Uterus (tissue), 4 donors: ENCODE results near the gene SERPINA9. TPM values are rescaled to one million over a fixed set of nuclear protein-coding genes. Genes with fewer than 3 reads are reported as not detected.

Source experiments
- DNase-seq, 2 donors: peaks; one replicate each; pipeline ENCODE4 v3.0.0-alpha.2; 2019 to 2020
- H3K27ac ChIP-seq, 2 donors: fragments of 200-600 bp; sonication (generic); 1 replicate in 1 of 2; 2 replicates in 1 of 2; pipeline ENCODE4 v1.5.1; 2016 to 2018
- H3K27me3 ChIP-seq, 2 donors: fragments of 200-600 bp; sonication (generic); one replicate each; pipeline ENCODE4 v1.5.1; 2018 to 2019; ENCODE audit warnings: control low read depth in 1 of 2
- H3K36me3 ChIP-seq, 2 donors: fragments of 200-600 bp; sonication (generic); one replicate each; pipeline ENCODE4 v1.5.1; 2019; ENCODE audit warnings: control low read depth in 1 of 2
- H3K4me1 ChIP-seq, 2 donors: fragments of 200-600 bp; sonication (generic); one replicate each; pipeline ENCODE4 v1.5.1; 2018 to 2019; ENCODE audit warnings: control low read depth in 1 of 2
- H3K4me3 ChIP-seq, 2 donors: fragments of 200-600 bp; sonication (generic); 1 replicate in 1 of 2; 2 replicates in 1 of 2; pipeline ENCODE4 v1.5.1; 2018 to 2019; ENCODE audit warnings: mild to moderate bottlenecking in 1 of 2
- H3K9me3 ChIP-seq, 2 donors: fragments of 200-600 bp; sonication (generic); one replicate each; pipeline ENCODE4 v1.5.1; 2019; ENCODE audit warnings: control low read depth in 1 of 2
- POLR2A ChIP-seq, 2 donors: fragments of 450-650 bp; IDR thresholded peaks; one replicate each; pipeline ENCODE4 v1.6.1; 2016; ENCODE audit warnings: antibody characterized with exemption in 2 of 2, mild to moderate bottlenecking in 1 of 2, moderate library complexity in 1 of 2
- intact Hi-C: fragments of 100-400 bp; cut with DNase I; formaldehyde crosslinking; loops from one replicate; pipeline ENCODE4 v1.15.1; 2023; ENCODE audit warnings: low total_unique reads
- total RNA-seq, 4 donors: library from RNA; depleted of rRNA in 3 of 4; stranded (reverse); fragments of >200 nt in 3 of 4; gene quantifications; one replicate each; pipeline versions ENCODE4 v1.1.0 to v1.2.4, GENCODE V29; 2014 to 2023
- TF ChIP-seq, protein P1 (sequence below), 4 experiments: fragments of 200-600 bp in 2 of 4; fragments of 450-650 bp in 2 of 4; sonication (generic) in 2 of 4; IDR thresholded peaks; one replicate each; pipeline ENCODE4 v1.5.1; 2016 to 2019; ENCODE audit warnings: antibody characterized with exemption in 4 of 4, mild to moderate bottlenecking in 2 of 4, moderate library complexity in 1 of 4
- donor health status: DM: yes; HTN: yes; CAD: no.

The SERPINA9 gene
- total RNA-seq, 4 donors from 2014 or later = not detected

DNA sequence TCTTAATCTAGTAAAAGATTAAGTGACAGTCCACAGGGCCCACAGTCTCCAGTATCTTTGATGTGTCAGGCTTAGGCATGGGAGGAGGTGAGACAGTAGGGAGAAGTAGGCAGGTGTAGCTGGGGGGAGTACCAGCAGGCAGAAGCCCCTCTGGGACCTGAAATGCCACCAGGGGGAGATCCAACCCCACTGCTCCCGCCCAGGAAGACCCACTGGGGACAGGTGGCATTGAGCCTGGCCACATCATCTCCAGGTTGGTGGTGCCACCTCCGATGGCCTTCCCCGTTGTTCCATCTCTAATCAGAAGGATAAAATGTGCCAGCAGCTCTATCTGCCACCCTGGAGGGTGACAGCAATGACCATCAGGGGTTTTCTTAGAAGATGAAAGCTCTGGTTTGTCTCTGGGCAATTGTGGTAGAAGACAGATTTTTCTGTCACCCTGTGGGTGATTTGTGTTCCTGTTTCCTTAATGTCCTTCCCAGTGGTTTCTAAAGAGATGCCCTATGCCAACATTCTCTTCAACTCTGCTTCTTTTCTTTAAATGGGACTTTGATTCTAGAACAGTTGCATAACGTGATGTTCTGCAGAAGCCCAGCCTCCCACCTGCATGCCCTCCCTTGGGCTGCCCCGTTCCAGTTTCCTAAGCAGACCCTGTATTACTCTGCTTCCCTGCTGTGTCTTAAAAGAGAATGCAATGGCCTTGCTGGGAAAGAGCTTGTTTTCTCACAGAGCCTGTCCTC is 45.5 kb upstream of the SERPINA9 start:
- TF ChIP-seq POLR2A (IDR thresholded peaks at IDR 0.05) = no peak
- TF ChIP-seq, protein P1, sequence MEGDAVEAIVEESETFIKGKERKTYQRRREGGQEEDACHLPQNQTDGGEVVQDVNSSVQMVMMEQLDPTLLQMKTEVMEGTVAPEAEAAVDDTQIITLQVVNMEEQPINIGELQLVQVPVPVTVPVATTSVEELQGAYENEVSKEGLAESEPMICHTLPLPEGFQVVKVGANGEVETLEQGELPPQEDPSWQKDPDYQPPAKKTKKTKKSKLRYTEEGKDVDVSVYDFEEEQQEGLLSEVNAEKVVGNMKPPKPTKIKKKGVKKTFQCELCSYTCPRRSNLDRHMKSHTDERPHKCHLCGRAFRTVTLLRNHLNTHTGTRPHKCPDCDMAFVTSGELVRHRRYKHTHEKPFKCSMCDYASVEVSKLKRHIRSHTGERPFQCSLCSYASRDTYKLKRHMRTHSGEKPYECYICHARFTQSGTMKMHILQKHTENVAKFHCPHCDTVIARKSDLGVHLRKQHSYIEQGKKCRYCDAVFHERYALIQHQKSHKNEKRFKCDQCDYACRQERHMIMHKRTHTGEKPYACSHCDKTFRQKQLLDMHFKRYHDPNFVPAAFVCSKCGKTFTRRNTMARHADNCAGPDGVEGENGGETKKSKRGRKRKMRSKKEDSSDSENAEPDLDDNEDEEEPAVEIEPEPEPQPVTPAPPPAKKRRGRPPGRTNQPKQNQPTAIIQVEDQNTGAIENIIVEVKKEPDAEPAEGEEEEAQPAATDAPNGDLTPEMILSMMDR (IDR thresholded peaks at IDR 0.05) = no peak
- Histone ChIP-seq H3K27ac (no peak overlapping the region), H3K36me3 (no peaks in the 10 kb centered on the region), H3K9me3 (no peaks in the 10 kb centered on the region), H3K27me3 (no peaks in the 10 kb centered on the region), H3K4me1 (no peaks in the 10 kb centered on the region), H3K4me3 (no peak overlapping the region)
- no peak for DNase-seq
- intact Hi-C loops = no loop called here

DNA sequence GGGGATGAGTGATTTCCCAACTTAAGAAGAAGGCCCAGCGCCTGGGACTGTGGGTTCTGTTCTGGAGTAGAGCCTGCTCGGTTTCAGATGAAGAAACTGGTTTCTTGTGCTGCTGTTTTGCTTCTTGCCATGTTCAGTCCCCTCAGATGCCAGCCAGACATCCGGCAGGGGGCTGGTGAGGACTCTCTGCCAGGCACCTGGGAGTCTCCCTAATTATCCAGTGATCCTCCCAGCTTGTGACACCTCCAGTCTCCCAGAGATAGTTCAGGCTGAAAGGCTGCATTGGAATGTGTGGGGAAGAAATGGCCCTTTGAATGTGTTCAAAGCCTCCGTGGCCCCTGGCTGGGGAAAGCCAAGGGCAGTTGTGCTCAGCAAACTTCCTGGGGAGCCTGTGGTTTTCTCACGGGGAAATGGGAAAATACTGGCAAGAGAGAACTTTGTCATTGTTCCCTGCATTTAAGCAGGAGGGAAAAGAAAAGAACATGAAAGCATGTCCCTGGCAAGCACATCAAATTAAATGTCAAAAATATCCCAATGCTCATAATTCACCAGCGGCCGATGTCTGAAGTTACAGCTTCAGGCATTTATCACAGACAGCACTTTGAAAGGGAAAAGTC is 41.8 kb upstream of the SERPINA9 start:
- Histone ChIP-seq H3K27ac (no peak overlapping the region), H3K4me1 (no peaks in the 10 kb centered on the region), H3K4me3 (no peak overlapping the region), H3K9me3 (no peaks in the 10 kb centered on the region), H3K27me3 (no peaks in the 10 kb centered on the region), H3K36me3 (no peaks in the 10 kb centered on the region)
- TF ChIP-seq, protein P1 (IDR thresholded peaks at IDR 0.05) = no peak
- TF ChIP-seq POLR2A (IDR thresholded peaks at IDR 0.05) = no peak
- intact Hi-C loops = no loop called here
- DNase-seq = no peak

DNA sequence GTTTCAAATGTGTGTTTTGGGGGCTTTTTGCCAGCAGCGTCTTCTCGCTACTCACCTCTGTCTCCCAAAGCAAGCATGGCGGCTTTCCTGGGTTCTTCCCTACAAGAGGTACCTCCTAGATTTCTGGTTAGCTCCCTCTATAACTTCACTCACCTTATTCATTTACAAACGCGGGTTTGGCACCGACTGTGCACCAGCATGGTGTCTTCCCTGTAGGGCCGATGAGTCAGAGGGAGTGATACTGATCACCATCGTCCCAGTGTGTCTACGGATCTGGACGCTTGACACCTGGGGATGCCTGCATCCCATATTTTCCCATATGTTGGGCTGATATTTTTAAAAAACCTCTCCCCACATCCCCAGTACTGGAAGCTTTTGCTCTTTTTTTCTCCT is 41.2 kb upstream of the SERPINA9 start:
- no peak for DNase-seq
- H3K4me3 ChIP-seq = no peak overlapping the region
- H3K36me3 ChIP-seq = no peaks in the 10 kb centered on the region
- H3K9me3 ChIP-seq = no peaks in the 10 kb centered on the region
- H3K4me1 ChIP-seq = no peaks in the 10 kb centered on the region
- H3K27me3 ChIP-seq = no peaks in the 10 kb centered on the region
- intact Hi-C loops = no loop called here
- H3K27ac ChIP-seq = no peak overlapping the region
- TF ChIP-seq, protein P1 (IDR thresholded peaks at IDR 0.05) = no peak
- TF ChIP-seq POLR2A (IDR thresholded peaks at IDR 0.05) = no peak

DNA sequence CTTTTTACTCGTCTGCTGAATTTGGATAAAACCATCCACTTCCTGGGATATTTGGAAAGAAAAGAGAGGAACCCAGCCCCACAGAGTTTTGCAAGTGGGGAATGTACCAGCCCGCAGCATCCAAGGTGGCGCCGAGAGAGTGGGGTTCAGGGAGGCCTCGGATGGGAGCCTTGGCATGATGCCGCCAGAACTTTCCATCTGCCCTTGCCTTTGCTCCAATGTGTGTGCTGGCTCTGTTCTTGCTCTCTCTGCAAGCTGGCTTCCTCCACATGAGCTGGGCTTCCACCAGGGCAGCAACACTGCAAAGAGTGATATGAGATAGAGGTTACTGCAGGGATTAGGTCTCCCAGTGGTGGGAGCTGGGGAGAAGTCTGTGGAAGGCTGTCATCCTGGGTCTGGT is 39.9 kb upstream of the SERPINA9 start:
- Histone ChIP-seq H3K9me3 (no peaks in the 10 kb centered on the region), H3K4me3 (no peak overlapping the region), H3K27ac (no peak overlapping the region), H3K36me3 (no peaks in the 10 kb centered on the region), H3K27me3 (no peaks in the 10 kb centered on the region), H3K4me1 (no peaks in the 10 kb centered on the region)
- DNase-seq = no peak
- no peak for TF ChIP-seq POLR2A (IDR thresholded peaks at IDR 0.05)
- TF ChIP-seq, protein P1 (IDR thresholded peaks at IDR 0.05) = no peak
- intact Hi-C loops = no loop called here

GRCh38 chr14:94515426-94515825 is 39.4 kb upstream of the SERPINA9 start:
- H3K4me1 ChIP-seq = no peaks in the 10 kb centered on the region
- DNase-seq = no peak
- intact Hi-C loops = no loop called here
- no peak overlapping the region for H3K27ac ChIP-seq
- H3K27me3 ChIP-seq = no peaks in the 10 kb centered on the region
- TF ChIP-seq, protein P1 (IDR thresholded peaks at IDR 0.05) = no peak
- TF ChIP-seq POLR2A (IDR thresholded peaks at IDR 0.05) = no peak
- no peak overlapping the region for H3K4me3 ChIP-seq
- H3K36me3 ChIP-seq = no peaks in the 10 kb centered on the region
- H3K9me3 ChIP-seq = no peaks in the 10 kb centered on the region
